ENCODE results near the gene ST6GAL1. TPM values are rescaled to one million over a fixed set of nuclear protein-coding genes. Genes with fewer than 3 reads are reported as not detected.
A peak's percentile ranks its signal among the peaks of the same experiment; 100 is the strongest.

The ST6GAL1 gene
- total and polyA plus RNA-seq, 2 of the 13 experiments (the other 11 are each of a cell fraction or from before 2014, with no cell fraction given), result 79.9 to 164 TPM

DNA sequence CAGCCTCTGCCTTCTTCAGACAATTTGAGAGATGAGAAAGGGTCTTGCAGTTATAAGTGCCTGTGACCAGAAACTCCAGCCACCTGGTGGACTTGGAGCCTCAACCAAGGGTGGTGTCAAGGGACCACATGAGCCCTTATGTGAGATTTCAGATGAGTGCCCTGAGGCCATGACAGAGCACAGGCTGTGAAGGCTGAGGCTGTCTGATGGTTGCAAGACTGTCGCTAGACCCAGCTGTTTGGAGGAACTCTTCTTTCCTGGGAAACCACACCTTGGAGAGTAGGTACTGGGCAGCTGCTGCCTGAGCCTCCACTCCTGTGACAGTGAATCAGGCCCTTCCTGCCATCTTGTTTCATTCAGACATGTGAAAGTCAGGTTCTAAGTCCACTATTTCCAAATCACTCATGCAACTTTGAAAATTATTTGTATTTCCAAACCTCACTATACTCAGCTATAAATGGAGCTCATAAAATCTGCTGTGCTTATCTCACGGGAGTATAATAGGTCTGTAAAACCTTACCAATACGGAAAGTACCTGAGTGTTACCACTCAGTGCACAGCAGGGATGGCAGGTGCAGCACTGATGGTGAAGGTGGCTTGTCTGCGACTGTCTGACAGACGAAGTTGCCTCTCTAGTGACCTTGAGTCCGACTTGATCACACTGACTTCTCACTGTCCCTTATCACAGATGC lies 109.5 kb downstream of the ST6GAL1 start (continued):
- TF ChIP-seq, protein P1, sequence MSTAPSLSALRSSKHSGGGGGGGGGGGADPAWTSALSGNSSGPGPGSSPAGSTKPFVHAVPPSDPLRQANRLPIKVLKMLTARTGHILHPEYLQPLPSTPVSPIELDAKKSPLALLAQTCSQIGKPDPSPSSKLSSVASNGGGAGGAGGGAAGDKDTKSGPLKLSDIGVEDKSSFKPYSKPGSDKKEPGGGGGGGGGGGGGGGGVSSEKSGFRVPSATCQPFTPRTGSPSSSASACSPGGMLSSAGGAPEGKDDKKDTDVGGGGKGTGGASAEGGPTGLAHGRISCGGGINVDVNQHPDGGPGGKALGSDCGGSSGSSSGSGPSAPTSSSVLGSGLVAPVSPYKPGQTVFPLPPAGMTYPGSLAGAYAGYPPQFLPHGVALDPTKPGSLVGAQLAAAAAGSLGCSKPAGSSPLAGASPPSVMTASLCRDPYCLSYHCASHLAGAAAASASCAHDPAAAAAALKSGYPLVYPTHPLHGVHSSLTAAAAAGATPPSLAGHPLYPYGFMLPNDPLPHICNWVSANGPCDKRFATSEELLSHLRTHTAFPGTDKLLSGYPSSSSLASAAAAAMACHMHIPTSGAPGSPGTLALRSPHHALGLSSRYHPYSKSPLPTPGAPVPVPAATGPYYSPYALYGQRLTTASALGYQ (CRISPR knock-in tag; IDR thresholded peaks at IDR 0.05), result no peak
- no peak for TF ChIP-seq PHF5A (CRISPR knock-in tag; IDR thresholded peaks at IDR 0.05; ENCODE audit: low read depth, unreplicated experiment)
- TF ChIP-seq, protein P2, sequence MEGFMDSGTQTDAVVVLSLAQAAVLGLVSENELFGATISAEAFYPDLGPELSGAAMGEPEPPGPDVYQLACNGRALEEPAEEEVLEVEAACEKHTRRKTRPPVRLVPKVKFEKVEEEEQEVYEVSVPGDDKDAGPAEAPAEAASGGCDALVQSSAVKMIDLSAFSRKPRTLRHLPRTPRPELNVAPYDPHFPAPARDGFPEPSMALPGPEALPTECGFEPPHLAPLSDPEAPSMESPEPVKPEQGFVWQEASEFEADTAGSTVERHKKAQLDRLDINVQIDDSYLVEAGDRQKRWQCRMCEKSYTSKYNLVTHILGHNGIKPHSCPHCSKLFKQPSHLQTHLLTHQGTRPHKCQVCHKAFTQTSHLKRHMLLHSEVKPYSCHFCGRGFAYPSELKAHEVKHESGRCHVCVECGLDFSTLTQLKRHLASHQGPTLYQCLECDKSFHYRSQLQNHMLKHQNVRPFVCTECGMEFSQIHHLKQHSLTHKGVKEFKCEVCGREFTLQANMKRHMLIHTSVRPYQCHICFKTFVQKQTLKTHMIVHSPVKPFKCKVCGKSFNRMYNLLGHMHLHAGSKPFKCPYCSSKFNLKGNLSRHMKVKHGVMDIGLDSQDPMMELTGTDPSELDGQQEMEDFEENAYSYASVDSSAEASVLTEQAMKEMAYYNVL (CRISPR knock-in tag; IDR thresholded peaks at IDR 0.05; ENCODE audit: borderline replicate concordance), result no peak
- peak; percentile 11; the same call in 1 of the 2 replicates for TF ChIP-seq ZNF644 (CRISPR knock-in tag; IDR thresholded peaks at IDR 0.05; ENCODE audit: low read depth)
- no peak for TF ChIP-seq ZNF431 (CRISPR knock-in tag; IDR thresholded peaks at IDR 0.05; ENCODE audit: borderline replicate concordance, low read depth)
- TF ChIP-seq AKAP8 (CRISPR knock-in tag; IDR thresholded peaks at IDR 0.05), result no peak; the same call in 1 of the 2 replicates
- TF ChIP-seq, protein P3, sequence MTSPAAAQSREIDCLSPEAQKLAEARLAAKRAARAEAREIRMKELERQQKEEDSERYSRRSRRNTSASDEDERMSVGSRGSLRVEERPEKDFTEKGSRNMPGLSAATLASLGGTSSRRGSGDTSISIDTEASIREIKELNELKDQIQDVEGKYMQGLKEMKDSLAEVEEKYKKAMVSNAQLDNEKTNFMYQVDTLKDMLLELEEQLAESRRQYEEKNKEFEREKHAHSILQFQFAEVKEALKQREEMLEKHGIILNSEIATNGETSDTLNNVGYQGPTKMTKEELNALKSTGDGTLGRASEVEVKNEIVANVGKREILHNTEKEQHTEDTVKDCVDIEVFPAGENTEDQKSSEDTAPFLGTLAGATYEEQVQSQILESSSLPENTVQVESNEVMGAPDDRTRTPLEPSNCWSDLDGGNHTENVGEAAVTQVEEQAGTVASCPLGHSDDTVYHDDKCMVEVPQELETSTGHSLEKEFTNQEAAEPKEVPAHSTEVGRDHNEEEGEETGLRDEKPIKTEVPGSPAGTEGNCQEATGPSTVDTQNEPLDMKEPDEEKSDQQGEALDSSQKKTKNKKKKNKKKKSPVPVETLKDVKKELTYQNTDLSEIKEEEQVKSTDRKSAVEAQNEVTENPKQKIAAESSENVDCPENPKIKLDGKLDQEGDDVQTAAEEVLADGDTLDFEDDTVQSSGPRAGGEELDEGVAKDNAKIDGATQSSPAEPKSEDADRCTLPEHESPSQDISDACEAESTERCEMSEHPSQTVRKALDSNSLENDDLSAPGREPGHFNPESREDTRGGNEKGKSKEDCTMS (CRISPR knock-in tag; conservative IDR thresholded peaks at IDR 0.05), result no peak
- TF ChIP-seq SMAD3 (CRISPR knock-in tag; IDR thresholded peaks at IDR 0.05), result peak; percentile 24; the same call in 1 of the 2 replicates
- 0 out of 2 replicates have a peak, but pooled peaks have one; percentile 36 for TF ChIP-seq ZNF782 (CRISPR knock-in tag; IDR thresholded peaks at IDR 0.05; ENCODE audit: borderline replicate concordance)
- TF ChIP-seq ARNT2 (CRISPR knock-in tag; IDR thresholded peaks at IDR 0.05; ENCODE audit: low read depth), result 0 out of 2 replicates have a peak, but pooled peaks have one; percentile 56
- no peak for TF ChIP-seq ZNF589 (CRISPR knock-in tag; conservative IDR thresholded peaks at IDR 0.05)
- TF ChIP-seq CREM (IDR thresholded peaks at IDR 0.05), result no peak
- TF ChIP-seq CREM (CRISPR knock-in tag; IDR thresholded peaks at IDR 0.05), result no peak
- no peak for TF ChIP-seq ZNF33B (CRISPR knock-in tag; IDR thresholded peaks at IDR 0.05)
- TF ChIP-seq RXRA (CRISPR knock-in tag; IDR thresholded peaks at IDR 0.05), result peak; percentile 9; the same call in 1 of the 2 replicates
- TF ChIP-seq RARA (CRISPR knock-in tag; IDR thresholded peaks at IDR 0.05), result peak; percentile 8; the same call in 1 of the 2 replicates
- no peak for TF ChIP-seq TCF7L2 (IDR thresholded peaks at IDR 0.05; ENCODE audit: low read depth, low read length)
- TF ChIP-seq, protein P4, sequence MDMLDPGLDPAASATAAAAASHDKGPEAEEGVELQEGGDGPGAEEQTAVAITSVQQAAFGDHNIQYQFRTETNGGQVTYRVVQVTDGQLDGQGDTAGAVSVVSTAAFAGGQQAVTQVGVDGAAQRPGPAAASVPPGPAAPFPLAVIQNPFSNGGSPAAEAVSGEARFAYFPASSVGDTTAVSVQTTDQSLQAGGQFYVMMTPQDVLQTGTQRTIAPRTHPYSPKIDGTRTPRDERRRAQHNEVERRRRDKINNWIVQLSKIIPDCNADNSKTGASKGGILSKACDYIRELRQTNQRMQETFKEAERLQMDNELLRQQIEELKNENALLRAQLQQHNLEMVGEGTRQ (IDR thresholded peaks at IDR 0.05; ENCODE audit: low read depth, low read length), result no peak
- TF ChIP-seq, protein P4 (CRISPR knock-in tag; IDR thresholded peaks at IDR 0.05; ENCODE audit: borderline replicate concordance), result no peak
- TF ChIP-seq SRSF1 (optimal IDR thresholded peaks at IDR 0.05; ENCODE audit: low read depth, low read length), result no peak
- no peak for TF ChIP-seq HOXA7 (CRISPR knock-in tag; IDR thresholded peaks at IDR 0.05)
- TF ChIP-seq CBX1 (IDR thresholded peaks at IDR 0.05; ENCODE audit: low read depth), result no peak
- no peak for TF ChIP-seq SATB2 (CRISPR knock-in tag; IDR thresholded peaks at IDR 0.05)

All from HepG2 (cell line).